Spleen (tissue), 11 donors: Measurements from ENCODE around the gene JCHAIN. TPM values are rescaled to one million over a fixed set of nuclear protein-coding genes. Genes with fewer than 3 reads are reported as not detected.

Source experiments
- DNase-seq: peaks from one replicate; pipeline ENCODE4 v3.0.0-alpha.2; 2020
- H3K27ac ChIP-seq, 8 donors: fragments of 200-600 bp; sonication (generic) in 7 of 8; 1 replicate in 4 of 8; 2 replicates in 4 of 8; pipeline versions ENCODE4 v1.5.0 to v1.8.0; 2016 to 2021; ENCODE audit warnings: inconsistent platforms in 4 of 8, mild to moderate bottlenecking in 4 of 8, moderate library complexity in 1 of 8
- H3K27me3 ChIP-seq, 7 donors: fragments of 200-600 bp; sonication (generic) in 6 of 7; replicated peaks in 1 of 7; 1 replicate in 4 of 7; 2 replicates in 3 of 7; pipeline versions ENCODE4 v1.5.0 to v1.8.0; 2016 to 2021; ENCODE audit warnings: inconsistent platforms in 3 of 7, mild to moderate bottlenecking in 1 of 7
- H3K36me3 ChIP-seq, 6 donors: fragments of 200-600 bp; sonication (generic) in 5 of 6; 1 replicate in 4 of 6; 2 replicates in 2 of 6; pipeline versions ENCODE4 v1.5.0 to v1.8.0; 2016 to 2021; ENCODE audit warnings: inconsistent platforms in 2 of 6
- H3K4me1 ChIP-seq, 6 donors: fragments of 200-600 bp; sonication (generic) in 5 of 6; 1 replicate in 3 of 6; 2 replicates in 3 of 6; pipeline versions ENCODE4 v1.5.0 to v1.8.0; 2016 to 2021; ENCODE audit warnings: inconsistent platforms in 3 of 6
- H3K4me3 ChIP-seq, 8 donors: fragments of 200-600 bp; sonication (generic) in 7 of 8; 1 replicate in 4 of 8; 2 replicates in 4 of 8; pipeline versions ENCODE4 v1.5.0 to v1.8.0; 2016 to 2021; ENCODE audit warnings: inconsistent platforms in 4 of 8, mild to moderate bottlenecking in 4 of 8, moderate library complexity in 2 of 8
- H3K9me3 ChIP-seq, 8 donors: fragments of 200-600 bp; sonication (generic) in 7 of 8; 1 replicate in 4 of 8; 2 replicates in 4 of 8; pipeline versions ENCODE4 v1.5.0 to v1.8.0; 2016 to 2021; ENCODE audit warnings: inconsistent platforms in 4 of 8
- POLR2A ChIP-seq, 3 donors: fragments of 450-650 bp; IDR thresholded peaks; one replicate each; pipeline ENCODE4 v1.5.1; 2017; ENCODE audit warnings: antibody characterized with exemption in 3 of 3, mild to moderate bottlenecking in 1 of 3
- POLR2AphosphoS5 ChIP-seq, 3 donors: sonication (generic); formaldehyde crosslinking; IDR thresholded peaks; one replicate each; pipeline ENCODE4 v1.5.1; 2017; ENCODE audit warnings: antibody characterized with exemption in 3 of 3
- WGBS, 5 donors: extraction: QIAGEN DNeasy Blood & Tissue Kit in 3 of 5; methylation state at CpG; one replicate each; pipeline versions ENCODE4 v1.1.5 to v1.1.7; 2013 to 2018; 5-methylcytosine and 5-hydroxymethylcytosine counted together
- intact Hi-C: fragments of 100-400 bp; cut with DNase I; formaldehyde crosslinking; loops from one replicate; pipeline ENCODE4 v1.15.0; 2023; ENCODE audit warnings: low total_unique reads
- polyA plus RNA-seq, 3 donors: library from polyadenylated mRNA; stranded (reverse); fragments of 200-250 nt; gene quantifications; one replicate each; pipeline ENCODE4 v1.2.1, GENCODE V29; 2013
- small RNA-seq, 4 donors: library from RNA; depleted of rRNA; stranded (forward); fragments of <200 nt; gene quantifications; one replicate each; pipeline ENCODE3, GENCODE V24; 2016
- total RNA-seq, 7 donors: library from RNA; depleted of rRNA in 3 of 7; stranded (reverse); fragments of >200 nt in 3 of 7; fragmentation: NEBNext Ultra II Directional in 4 of 7; extraction: Animal tissue kit (Norgen Biotek cat#: 25700) in 4 of 7; gene quantifications; one replicate each; pipeline versions ENCODE4 v1.1.0 to v1.2.1, GENCODE V29; 2016 to 2021
- TF ChIP-seq, protein P1 (sequence below), 11 experiments: fragments of 200-600 bp in 7 of 11; fragments of 450-650 bp in 4 of 11; sonication (generic) in 4 of 11; IDR thresholded peaks in 8 of 11; conservative IDR thresholded peaks in 3 of 11; 1 replicate in 7 of 11; 2 replicates in 4 of 11; pipeline versions ENCODE4 v1.4.0 to v1.8.0; 2016 to 2021; ENCODE audit warnings: antibody characterized with exemption in 11 of 11, inconsistent platforms in 4 of 11, mild to moderate bottlenecking in 1 of 11
- donor health status: healthy with polysubstance abuse.
- donor health status: DM: no; HTN: no; CAD: no; lungs with moderate emphysema.
- donor health status: DM: no; HTN: no; CAD: no.
- donor health status: Bipolar disorder and iron deficiency.
- donor health status: healthy.
- donor health status: DM: no; HTN: no; CAD: no.
- donor health status: DM: yes; HTN: yes; CAD: no.

JCHAIN gene
- total and polyA plus RNA-seq, 10 donors = 64.8 to 1,125 (median 383) TPM

DNA sequence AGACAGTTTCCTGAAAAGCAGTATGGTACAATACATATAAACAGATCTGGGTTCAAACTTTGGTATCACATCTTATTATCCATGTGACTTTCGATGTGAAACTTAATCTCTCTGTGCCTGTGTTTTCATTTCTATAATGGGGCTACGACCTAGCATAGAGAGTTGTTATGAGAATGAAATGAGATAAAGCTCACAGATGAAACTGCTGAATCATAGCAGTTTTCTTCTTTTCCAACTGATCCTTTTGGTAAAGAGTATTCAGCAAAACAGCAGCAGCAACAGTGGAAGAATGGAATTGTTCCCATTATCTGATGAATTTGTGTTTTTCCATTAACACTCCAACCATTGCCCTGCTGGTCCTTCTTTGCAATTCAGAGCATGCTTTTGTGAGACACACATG is 58.0 kb downstream of the JCHAIN start:
- intact Hi-C loops = no loop called here
- TF ChIP-seq, protein P1, sequence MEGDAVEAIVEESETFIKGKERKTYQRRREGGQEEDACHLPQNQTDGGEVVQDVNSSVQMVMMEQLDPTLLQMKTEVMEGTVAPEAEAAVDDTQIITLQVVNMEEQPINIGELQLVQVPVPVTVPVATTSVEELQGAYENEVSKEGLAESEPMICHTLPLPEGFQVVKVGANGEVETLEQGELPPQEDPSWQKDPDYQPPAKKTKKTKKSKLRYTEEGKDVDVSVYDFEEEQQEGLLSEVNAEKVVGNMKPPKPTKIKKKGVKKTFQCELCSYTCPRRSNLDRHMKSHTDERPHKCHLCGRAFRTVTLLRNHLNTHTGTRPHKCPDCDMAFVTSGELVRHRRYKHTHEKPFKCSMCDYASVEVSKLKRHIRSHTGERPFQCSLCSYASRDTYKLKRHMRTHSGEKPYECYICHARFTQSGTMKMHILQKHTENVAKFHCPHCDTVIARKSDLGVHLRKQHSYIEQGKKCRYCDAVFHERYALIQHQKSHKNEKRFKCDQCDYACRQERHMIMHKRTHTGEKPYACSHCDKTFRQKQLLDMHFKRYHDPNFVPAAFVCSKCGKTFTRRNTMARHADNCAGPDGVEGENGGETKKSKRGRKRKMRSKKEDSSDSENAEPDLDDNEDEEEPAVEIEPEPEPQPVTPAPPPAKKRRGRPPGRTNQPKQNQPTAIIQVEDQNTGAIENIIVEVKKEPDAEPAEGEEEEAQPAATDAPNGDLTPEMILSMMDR (IDR thresholded peaks at IDR 0.05 in 8 of 11, conservative IDR thresholded peaks at IDR 0.05 in 3 of 11) = no peak
- no peak for TF ChIP-seq POLR2A (IDR thresholded peaks at IDR 0.05)
- TF ChIP-seq POLR2AphosphoS5 (IDR thresholded peaks at IDR 0.05) = no peak
- Histone ChIP-seq H3K9me3 (no peaks in the 10 kb centered on the region), H3K4me1 (peaks cover 0 to 4% (median 0%) of the 10 kb centered on the region in 6 donors), H3K36me3 (no peaks in the 10 kb centered on the region), H3K4me3 (no peak overlapping the region), H3K27ac (no peak overlapping the region), H3K27me3 (no peaks in the 10 kb centered on the region)
- DNase-seq = no peak
- 73 to 89% (median 76%) methylated on average over 2 of the region's 2 CpGs for WGBS, 5 donors

DNA sequence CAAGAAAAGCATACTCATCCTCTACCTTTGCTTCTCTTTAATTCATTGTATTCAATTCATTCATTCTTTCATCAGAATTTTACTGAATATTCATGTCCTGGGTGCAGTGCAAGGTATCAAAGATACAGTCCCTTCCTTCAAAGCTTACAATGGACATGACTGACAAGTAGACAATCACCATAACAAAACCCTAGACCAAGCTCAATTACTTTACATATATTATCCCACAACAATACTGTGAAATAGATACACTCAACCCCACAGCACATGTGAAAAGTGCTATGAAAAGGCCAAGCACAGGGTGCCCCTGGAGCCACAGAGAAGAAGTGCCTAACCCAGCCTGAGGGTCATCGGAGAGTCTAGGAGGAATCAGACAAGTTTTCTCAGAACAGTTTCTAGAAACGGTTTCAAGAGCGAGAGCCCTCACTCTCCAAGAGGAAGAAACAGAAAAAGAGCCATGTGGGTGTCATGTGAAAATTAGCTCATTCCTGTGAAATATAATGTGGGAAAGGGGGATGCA is 58.9 kb downstream of the JCHAIN start:
- no peaks in the 10 kb centered on the region for H3K36me3 ChIP-seq
- no peak for DNase-seq
- H3K27me3 ChIP-seq = no peaks in the 10 kb centered on the region
- TF ChIP-seq POLR2AphosphoS5 (IDR thresholded peaks at IDR 0.05) (no peak), POLR2A (IDR thresholded peaks at IDR 0.05) (no peak)
- TF ChIP-seq, protein P1 (IDR thresholded peaks at IDR 0.05 in 8 of 11, conservative IDR thresholded peaks at IDR 0.05 in 3 of 11) = no peak
- intact Hi-C loops = no loop called here
- 84 to 95% (median 87%) methylated on average over 3 of the region's 3 CpGs for WGBS, 5 donors
- no peak overlapping the region for H3K27ac ChIP-seq
- H3K9me3 ChIP-seq = no peaks in the 10 kb centered on the region
- H3K4me3 ChIP-seq = no peak overlapping the region
- no peaks in the 10 kb centered on the region for H3K4me1 ChIP-seq

DNA sequence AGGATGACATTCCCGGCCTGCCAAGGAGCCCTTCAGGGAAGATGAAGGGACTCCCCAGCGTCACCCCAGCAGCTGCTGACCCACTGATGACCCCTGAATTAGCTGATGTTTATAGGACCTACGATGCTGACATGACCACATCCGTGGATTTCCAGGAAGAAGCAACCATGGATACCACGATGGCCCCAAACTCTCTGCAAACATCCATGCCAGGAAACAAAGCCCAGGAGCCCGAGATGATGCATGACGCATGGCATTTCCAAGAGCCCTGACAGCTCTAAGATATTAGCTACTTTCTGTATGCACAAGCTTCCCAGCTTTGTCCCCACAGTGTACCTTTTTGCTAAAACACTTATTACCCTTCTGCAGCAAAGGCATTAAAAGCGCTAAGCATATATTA is 59.8 kb downstream of the JCHAIN start:
- no peaks in the 10 kb centered on the region for H3K27me3 ChIP-seq
- no peak for DNase-seq

More for the DNA sequence above, 59.8 kb downstream of the JCHAIN start:
- Histone ChIP-seq H3K4me1 (peaks cover 0 to 4% (median 0%) of the 10 kb centered on the region in 6 donors), H3K9me3 (no peaks in the 10 kb centered on the region), H3K4me3 (no peak overlapping the region), H3K36me3 (no peaks in the 10 kb centered on the region), H3K27ac (no peak overlapping the region)
- intact Hi-C loops = no loop called here
- 70 to 89% (median 78%) methylated on average over 8 of the region's 8 CpGs for WGBS, 5 donors
- no peak for TF ChIP-seq POLR2A (IDR thresholded peaks at IDR 0.05)
- TF ChIP-seq, protein P1 (IDR thresholded peaks at IDR 0.05 in 8 of 11, conservative IDR thresholded peaks at IDR 0.05 in 3 of 11) = no peak
- TF ChIP-seq POLR2AphosphoS5 (IDR thresholded peaks at IDR 0.05) = no peak

Small RNAs within 50 kb of the gene (small RNA-seq; reads per million reads assigned to genes)
- gene RNU6-520P (0 reads per million in 4 donors), gene RNU6-784P (0 reads per million in 4 donors)

Other genes with a start within 250 kb of the JCHAIN start
- gene MUC7, start 194.3 kb downstream of the JCHAIN start, total RNA-seq = not detected
- not detected for gene MUC7, start 194.3 kb downstream of the JCHAIN start, polyA plus RNA-seq
- not detected for gene AMTN, start 147.9 kb downstream of the JCHAIN start, total RNA-seq
- gene AMTN, start 147.9 kb downstream of the JCHAIN start, polyA plus RNA-seq = not detected
- gene AMBN, start 74.3 kb downstream of the JCHAIN start, total RNA-seq = not detected
- gene AMBN, start 74.3 kb downstream of the JCHAIN start, polyA plus RNA-seq = not detected
- gene ENAM, start 37.8 kb downstream of the JCHAIN start, total RNA-seq = under 1 TPM in 2 of 7 donors, not detected in 5; 0.27 to 0.30 TPM
- under 1 TPM in 2 of 3 donors, not detected in 1; 0.02 to 0.03 TPM for gene ENAM, start 37.8 kb downstream of the JCHAIN start, polyA plus RNA-seq
- 10 to 100 TPM; 29.0 to 45.1 (median 37.6) TPM for gene UTP3, start 22.0 kb upstream of the JCHAIN start, total RNA-seq
- 10 to 100 TPM; 37.3 to 51.3 (median 47.3) TPM for gene UTP3, start 22.0 kb upstream of the JCHAIN start, polyA plus RNA-seq
- gene RUFY3, start 55.5 kb upstream of the JCHAIN start, total RNA-seq = 10 to 100 TPM; 41.6 to 96.8 (median 88.3) TPM
- 10 to 100 TPM; 19.2 to 29.1 (median 23.3) TPM for gene RUFY3, start 55.5 kb upstream of the JCHAIN start, polyA plus RNA-seq
- gene GRSF1, start 173.4 kb upstream of the JCHAIN start, total RNA-seq = 10 to 100 TPM; 38.5 to 48.2 (median 40.2) TPM
- gene GRSF1, start 173.4 kb upstream of the JCHAIN start, polyA plus RNA-seq = 10 to 100 TPM; 31.1 to 37.6 (median 32.1) TPM
- 10 to 100 TPM; 20.2 to 29.6 (median 24.4) TPM for gene MOB1B, start 235.9 kb upstream of the JCHAIN start, total RNA-seq
- gene MOB1B, start 235.9 kb upstream of the JCHAIN start, polyA plus RNA-seq = 1 to 10 TPM; 3.5 to 4.7 (median 4.3) TPM